PC-3 (cell line): ENCODE results near the gene EVA1A.

Experiments used
- EZH2 ChIP-seq: fragments of 300-600 bp; sonication (generic); IDR thresholded peaks from one replicate; pipeline ENCODE4 v1.6.1; 2017; ENCODE audit warnings: antibody characterized with exemption, mild to moderate bottlenecking, low read length; ENCODE audit not compliant: unreplicated experiment
- EZH2phosphoT487 ChIP-seq: fragments of 300-600 bp; sonication (generic); IDR thresholded peaks from 2 replicates; pipeline ENCODE4 v1.6.1; 2018; ENCODE audit warnings: mild to moderate bottlenecking, antibody characterized with exemption, low read length, borderline replicate concordance

GRCh38 chr2:75503048-75503607 lies 57.6 kb downstream of the EVA1A start:
- TF ChIP-seq EZH2 (no peak), EZH2phosphoT487 (no peak)
